Fibroblast of mammary gland (primary cell): ENCODE measurements around the gene EGLN3.

Experiments used
- DNase-seq: peaks from one replicate; pipeline ENCODE4 v3.0.0-alpha.2; 2010; ENCODE audit warnings: low read depth
- H3K4me3 ChIP-seq: 2 replicates; pipeline ENCODE4 v1.5.1; 2011; ENCODE audit warnings: low read depth, mild to moderate bottlenecking, low read length, moderate library complexity; ENCODE audit not compliant: control insufficient read depth
- TF ChIP-seq, protein P1 (sequence below): conservative IDR thresholded peaks from 2 replicates; pipeline ENCODE4 v1.5.1; 2011; ENCODE audit warnings: low read depth, low read length, inconsistent platforms; ENCODE audit not compliant: control insufficient read depth, insufficient read depth

EGLN3 gene

DNA sequence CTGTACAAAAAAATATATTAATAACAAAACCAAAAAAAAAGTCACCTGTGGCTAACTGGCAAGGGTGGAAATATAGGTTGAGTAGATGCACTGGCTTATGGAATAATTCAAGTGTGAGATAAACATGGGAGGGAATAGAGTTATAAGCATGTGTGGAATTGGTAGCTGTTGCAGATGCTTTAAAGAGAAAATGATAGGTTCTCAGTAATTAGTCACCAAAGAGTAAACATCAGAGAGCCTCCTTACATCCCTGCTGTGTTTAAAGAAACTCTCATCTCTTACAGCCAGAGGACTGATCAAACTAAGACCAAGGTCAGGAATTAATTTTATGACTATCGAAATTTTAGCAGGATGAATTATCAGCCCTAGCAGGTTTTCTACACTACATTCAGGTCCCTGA, 70.5 kb downstream of the EGLN3 start:
- DNase-seq: no peak
- no peak overlapping the region for H3K4me3 ChIP-seq
- TF ChIP-seq, protein P1, sequence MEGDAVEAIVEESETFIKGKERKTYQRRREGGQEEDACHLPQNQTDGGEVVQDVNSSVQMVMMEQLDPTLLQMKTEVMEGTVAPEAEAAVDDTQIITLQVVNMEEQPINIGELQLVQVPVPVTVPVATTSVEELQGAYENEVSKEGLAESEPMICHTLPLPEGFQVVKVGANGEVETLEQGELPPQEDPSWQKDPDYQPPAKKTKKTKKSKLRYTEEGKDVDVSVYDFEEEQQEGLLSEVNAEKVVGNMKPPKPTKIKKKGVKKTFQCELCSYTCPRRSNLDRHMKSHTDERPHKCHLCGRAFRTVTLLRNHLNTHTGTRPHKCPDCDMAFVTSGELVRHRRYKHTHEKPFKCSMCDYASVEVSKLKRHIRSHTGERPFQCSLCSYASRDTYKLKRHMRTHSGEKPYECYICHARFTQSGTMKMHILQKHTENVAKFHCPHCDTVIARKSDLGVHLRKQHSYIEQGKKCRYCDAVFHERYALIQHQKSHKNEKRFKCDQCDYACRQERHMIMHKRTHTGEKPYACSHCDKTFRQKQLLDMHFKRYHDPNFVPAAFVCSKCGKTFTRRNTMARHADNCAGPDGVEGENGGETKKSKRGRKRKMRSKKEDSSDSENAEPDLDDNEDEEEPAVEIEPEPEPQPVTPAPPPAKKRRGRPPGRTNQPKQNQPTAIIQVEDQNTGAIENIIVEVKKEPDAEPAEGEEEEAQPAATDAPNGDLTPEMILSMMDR: no peak

DNA sequence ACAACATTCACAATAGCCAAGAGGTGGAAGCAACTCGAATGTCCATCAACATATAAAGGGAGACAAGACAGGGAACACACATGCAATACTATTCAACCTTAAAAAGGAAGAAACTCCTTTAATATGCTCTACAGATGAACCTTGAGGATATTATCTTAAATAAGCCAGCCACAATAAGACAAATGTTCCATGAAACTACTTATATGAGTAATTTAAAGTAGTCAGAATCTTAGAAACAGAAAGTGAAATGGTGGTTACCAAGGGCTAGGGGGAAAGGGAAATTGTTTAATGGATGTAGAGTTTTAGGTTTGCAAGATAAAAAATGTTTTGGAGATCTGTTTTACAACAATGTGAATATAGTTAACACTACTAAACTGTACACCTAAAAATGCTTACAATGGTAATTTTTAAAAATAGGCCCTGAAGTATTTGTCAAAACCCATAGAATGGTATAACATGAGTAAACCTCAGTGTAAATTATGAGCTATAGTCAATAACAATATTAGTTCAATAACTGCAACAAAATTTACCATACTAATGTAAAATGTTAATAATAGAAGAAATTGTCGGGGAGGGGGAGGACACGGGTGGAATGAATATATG, 71.1 kb downstream of the EGLN3 start:
- no peak overlapping the region for H3K4me3 ChIP-seq
- TF ChIP-seq, protein P1: no peak

DNA sequence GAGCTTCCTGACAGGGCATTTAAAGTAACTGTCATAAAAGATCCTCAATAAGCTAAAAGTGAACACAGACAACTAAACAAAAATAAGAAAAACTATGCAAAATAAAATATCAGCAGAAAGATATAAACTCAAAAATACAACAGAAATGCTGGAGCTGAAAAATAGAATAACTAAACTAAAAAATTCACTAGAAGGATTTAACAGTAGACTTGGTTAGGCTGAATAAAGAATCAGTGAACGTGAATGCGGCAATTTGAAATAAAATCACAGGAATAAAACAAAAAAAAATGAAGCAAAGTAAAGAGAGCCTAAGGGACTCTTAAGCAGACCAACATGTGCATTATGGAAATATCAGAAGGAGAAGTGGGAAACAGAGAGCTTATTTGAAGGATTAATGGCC, 74.6 kb downstream of the EGLN3 start:
- TF ChIP-seq, protein P1: no peak
- no peak for DNase-seq
- H3K4me3 ChIP-seq: no peak overlapping the region

More for the DNA sequence above, 71.1 kb downstream of the EGLN3 start:
- no peak for DNase-seq
